ENCODE measurements around the gene SMPD3. TPM values are rescaled to one million over a fixed set of nuclear protein-coding genes. Genes with fewer than 3 reads are reported as not detected.

SMPD3 gene
- total and polyA plus RNA-seq, 2 experiments from 2014 or later: 0.57 to 0.83 TPM

DNA sequence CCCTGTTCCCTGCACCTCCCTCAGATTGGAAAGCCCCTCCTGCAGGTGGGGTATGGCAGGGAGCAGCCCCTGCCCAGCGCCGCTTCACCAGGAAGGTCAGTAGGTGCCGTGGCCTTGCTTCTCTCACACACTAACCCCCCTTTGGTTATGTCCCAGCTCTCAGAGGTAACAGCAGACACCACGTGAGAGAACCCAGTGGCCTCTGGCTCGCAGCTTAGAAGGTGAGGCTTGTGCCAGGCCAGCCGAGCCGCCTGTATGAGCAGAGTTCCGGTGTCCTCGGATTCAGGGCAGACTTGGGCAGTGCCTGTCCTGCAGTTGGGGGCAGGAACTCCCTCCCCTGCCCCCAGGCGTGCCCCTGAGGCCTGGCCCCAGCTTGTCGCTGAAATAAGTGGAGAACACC, 90.4 kb downstream of the SMPD3 start:
- no peak overlapping the region; the same call in 1 of the 2 replicates for H3K27ac Mint-ChIP-seq

More for the DNA sequence above, 90.4 kb downstream of the SMPD3 start:
- H3K4me1 Mint-ChIP-seq: peaks cover 7% of the 10 kb centered on the region
- peaks cover 7% of the 10 kb centered on the region for H3K27me3 Mint-ChIP-seq (ENCODE audit: insufficient read depth, low read depth, poor library complexity)
- Histone ChIP-seq H3K4me3 (no peak overlapping the region), H3F3A (replicated peaks; ENCODE audit: low read depth) (no peaks in the 10 kb centered on the region), H3K27ac (ENCODE audit: low read depth) (no peak overlapping the region), H3K27me3 (ENCODE audit: insufficient read depth) (no peaks in the 10 kb centered on the region), H2AFZ (no peak overlapping the region), H4K20me1 (replicated peaks; ENCODE audit: insufficient read depth) (no peaks in the 10 kb centered on the region; the same call in none of the 2 replicates), H3K4me2 (no peak overlapping the region), H3K79me2 (replicated peaks; ENCODE audit: insufficient read depth) (no peaks in the 10 kb centered on the region), H3K4me1 (ENCODE audit: insufficient read depth) (no peaks in the 10 kb centered on the region), H3K9me2 (ENCODE audit: insufficient read depth) (no peaks in the 10 kb centered on the region), H3K36me3 (ENCODE audit: insufficient read depth) (no peaks in the 10 kb centered on the region; the same call in 1 of the 2 replicates)
- TF ChIP-seq ZNF114 (CRISPR knock-in tag; IDR thresholded peaks at IDR 0.05) (no peak), CREB1 (CRISPR knock-in tag; IDR thresholded peaks at IDR 0.05; ENCODE audit: low read depth) (no peak), POLR2AphosphoS5 (IDR thresholded peaks at IDR 0.05; ENCODE audit: low read depth) (no peak), NANOG (IDR thresholded peaks at IDR 0.05; ENCODE audit: borderline replicate concordance) (no peak), EZH2 (IDR thresholded peaks at IDR 0.05; ENCODE audit: low read depth, unreplicated experiment) (no peak), ZNF331 (CRISPR knock-in tag; IDR thresholded peaks at IDR 0.05; ENCODE audit: low read depth) (no peak), STAT1 (IDR thresholded peaks at IDR 0.05; ENCODE audit: unreplicated experiment) (no peak), JUNB (IDR thresholded peaks at IDR 0.05; ENCODE audit: unreplicated experiment) (no peak), CTCF (conservative IDR thresholded peaks at IDR 0.05; ENCODE audit: low read depth in 2 of 2) (no peak)
- TF ChIP-seq, protein P1, sequence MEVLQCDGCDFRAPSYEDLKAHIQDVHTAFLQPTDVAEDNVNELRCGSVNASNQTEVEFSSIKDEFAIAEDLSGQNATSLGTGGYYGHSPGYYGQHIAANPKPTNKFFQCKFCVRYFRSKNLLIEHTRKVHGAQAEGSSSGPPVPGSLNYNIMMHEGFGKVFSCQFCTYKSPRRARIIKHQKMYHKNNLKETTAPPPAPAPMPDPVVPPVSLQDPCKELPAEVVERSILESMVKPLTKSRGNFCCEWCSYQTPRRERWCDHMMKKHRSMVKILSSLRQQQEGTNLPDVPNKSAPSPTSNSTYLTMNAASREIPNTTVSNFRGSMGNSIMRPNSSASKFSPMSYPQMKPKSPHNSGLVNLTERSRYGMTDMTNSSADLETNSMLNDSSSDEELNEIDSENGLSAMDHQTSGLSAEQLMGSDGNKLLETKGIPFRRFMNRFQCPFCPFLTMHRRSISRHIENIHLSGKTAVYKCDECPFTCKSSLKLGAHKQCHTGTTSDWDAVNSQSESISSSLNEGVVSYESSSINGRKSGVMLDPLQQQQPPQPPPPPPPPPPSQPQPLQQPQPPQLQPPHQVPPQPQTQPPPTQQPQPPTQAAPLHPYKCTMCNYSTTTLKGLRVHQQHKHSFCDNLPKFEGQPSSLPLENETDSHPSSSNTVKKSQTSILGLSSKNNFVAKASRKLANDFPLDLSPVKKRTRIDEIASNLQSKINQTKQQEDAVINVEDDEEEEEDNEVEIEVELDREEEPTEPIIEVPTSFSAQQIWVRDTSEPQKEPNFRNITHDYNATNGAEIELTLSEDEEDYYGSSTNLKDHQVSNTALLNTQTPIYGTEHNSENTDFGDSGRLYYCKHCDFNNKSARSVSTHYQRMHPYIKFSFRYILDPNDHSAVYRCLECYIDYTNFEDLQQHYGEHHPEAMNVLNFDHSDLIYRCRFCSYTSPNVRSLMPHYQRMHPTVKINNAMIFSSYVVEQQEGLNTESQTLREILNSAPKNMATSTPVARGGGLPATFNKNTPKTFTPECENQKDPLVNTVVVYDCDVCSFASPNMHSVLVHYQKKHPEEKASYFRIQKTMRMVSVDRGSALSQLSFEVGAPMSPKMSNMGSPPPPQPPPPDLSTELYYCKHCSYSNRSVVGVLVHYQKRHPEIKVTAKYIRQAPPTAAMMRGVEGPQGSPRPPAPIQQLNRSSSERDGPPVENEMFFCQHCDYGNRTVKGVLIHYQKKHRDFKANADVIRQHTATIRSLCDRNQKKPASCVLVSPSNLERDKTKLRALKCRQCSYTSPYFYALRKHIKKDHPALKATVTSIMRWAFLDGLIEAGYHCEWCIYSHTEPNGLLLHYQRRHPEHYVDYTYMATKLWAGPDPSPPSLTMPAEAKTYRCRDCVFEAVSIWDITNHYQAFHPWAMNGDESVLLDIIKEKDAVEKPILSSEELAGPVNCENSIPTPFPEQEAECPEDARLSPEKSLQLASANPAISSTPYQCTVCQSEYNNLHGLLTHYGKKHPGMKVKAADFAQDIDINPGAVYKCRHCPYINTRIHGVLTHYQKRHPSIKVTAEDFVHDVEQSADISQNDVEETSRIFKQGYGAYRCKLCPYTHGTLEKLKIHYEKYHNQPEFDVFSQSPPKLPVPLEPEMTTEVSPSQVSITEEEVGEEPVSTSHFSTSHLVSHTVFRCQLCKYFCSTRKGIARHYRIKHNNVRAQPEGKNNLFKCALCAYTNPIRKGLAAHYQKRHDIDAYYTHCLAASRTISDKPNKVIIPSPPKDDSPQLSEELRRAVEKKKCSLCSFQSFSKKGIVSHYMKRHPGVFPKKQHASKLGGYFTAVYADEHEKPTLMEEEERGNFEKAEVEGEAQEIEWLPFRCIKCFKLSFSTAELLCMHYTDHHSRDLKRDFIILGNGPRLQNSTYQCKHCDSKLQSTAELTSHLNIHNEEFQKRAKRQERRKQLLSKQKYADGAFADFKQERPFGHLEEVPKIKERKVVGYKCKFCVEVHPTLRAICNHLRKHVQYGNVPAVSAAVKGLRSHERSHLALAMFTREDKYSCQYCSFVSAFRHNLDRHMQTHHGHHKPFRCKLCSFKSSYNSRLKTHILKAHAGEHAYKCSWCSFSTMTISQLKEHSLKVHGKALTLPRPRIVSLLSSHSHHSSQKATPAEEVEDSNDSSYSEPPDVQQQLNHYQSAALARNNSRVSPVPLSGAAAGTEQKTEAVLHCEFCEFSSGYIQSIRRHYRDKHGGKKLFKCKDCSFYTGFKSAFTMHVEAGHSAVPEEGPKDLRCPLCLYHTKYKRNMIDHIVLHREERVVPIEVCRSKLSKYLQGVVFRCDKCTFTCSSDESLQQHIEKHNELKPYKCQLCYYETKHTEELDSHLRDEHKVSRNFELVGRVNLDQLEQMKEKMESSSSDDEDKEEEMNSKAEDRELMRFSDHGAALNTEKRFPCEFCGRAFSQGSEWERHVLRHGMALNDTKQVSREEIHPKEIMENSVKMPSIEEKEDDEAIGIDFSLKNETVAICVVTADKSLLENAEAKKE (CRISPR knock-in tag; IDR thresholded peaks at IDR 0.05): no peak
- TF ChIP-seq, protein P2, sequence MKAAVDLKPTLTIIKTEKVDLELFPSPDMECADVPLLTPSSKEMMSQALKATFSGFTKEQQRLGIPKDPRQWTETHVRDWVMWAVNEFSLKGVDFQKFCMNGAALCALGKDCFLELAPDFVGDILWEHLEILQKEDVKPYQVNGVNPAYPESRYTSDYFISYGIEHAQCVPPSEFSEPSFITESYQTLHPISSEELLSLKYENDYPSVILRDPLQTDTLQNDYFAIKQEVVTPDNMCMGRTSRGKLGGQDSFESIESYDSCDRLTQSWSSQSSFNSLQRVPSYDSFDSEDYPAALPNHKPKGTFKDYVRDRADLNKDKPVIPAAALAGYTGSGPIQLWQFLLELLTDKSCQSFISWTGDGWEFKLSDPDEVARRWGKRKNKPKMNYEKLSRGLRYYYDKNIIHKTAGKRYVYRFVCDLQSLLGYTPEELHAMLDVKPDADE (IDR thresholded peaks at IDR 0.05): no peak
- ATAC-seq: no peak
- peaks cover 15% of the 10 kb centered on the region for H3K36me3 Mint-ChIP-seq (ENCODE audit: low read depth)
- H3K4me3 Mint-ChIP-seq: no peak overlapping the region
- H3K9me3 Mint-ChIP-seq: no peaks in the 10 kb centered on the region
- DNase-seq (ENCODE audit: low spot score): no peak
